ENCODE data around the gene NPHS1.
"Not testable (repeated sequence)": the region's sequence is repeated elsewhere in the genome, so short reads cannot be mapped to it uniquely, and the experiment has no call there.

NPHS1 gene

GRCh38 chr19:35846038-35846668 is 6.2 kb downstream of the NPHS1 start:
- peak; percentile 27 for DNase-seq

- no peak for DNase-seq
Observed at GRCh38 chr19:35845215-35846037, 6.9 kb downstream of the NPHS1 start.

- no peak for DNase-seq
Observed at GRCh38 chr19:35844482-35845214, 7.7 kb downstream of the NPHS1 start.

- DNase-seq, result peak; percentile 50
Observed at GRCh38 chr19:35843676-35844481, 8.4 kb downstream of the NPHS1 start.

GRCh38 chr19:35842666-35843272 is 9.5 kb downstream of the NPHS1 start:
- no peak for DNase-seq

- DNase-seq, result no peak
Observed at GRCh38 chr19:35841961-35842595, 10.2 kb downstream of the NPHS1 start.

GRCh38 chr19:35836096-35836495 is 16.2 kb downstream of the NPHS1 start:
- DNase-seq, result not testable (repeated sequence)

GRCh38 chr19:35833972-35834371 is 18.3 kb downstream of the NPHS1 start:
- DNase-seq, result no peak

GRCh38 chr19:35832054-35832453 is 20.2 kb downstream of the NPHS1 start:
- no peak for DNase-seq

GRCh38 chr19:35830986-35831385 is 21.3 kb downstream of the NPHS1 start:
- DNase-seq, result no peak

- no peak for DNase-seq
Observed at GRCh38 chr19:35828692-35829301, 23.5 kb downstream of the NPHS1 start.

GRCh38 chr19:35824150-35824549 is 28.2 kb downstream of the NPHS1 start:
- DNase-seq, result no peak

- no peak for DNase-seq
Observed at GRCh38 chr19:35822579-35822978, 29.7 kb downstream of the NPHS1 start.

GRCh38 chr19:35818445-35818844 is 33.9 kb downstream of the NPHS1 start:
- no peak for DNase-seq

GRCh38 chr19:35816846-35817245 is 35.5 kb downstream of the NPHS1 start:
- DNase-seq, result no peak

GRCh38 chr19:35816262-35816661 is 36.0 kb downstream of the NPHS1 start:
- DNase-seq, result no peak

- DNase-seq, result no peak
Observed at GRCh38 chr19:35813043-35813890, 39.0 kb downstream of the NPHS1 start.

GRCh38 chr19:35812220-35813042 is 39.9 kb downstream of the NPHS1 start, which contains the start of gene PRODH2:
Gene PRODH2, minus strand, starts transcription at chr19:35812845. Its CDS starts 40 bp downstream, at chr19:35812805.
- DNase-seq, result no peak

All from NCI-H2029 treated with DMSO at 0.1 percent for 48 hours (cell line).